ENCODE data around the gene PTPRG. TPM values are rescaled to one million over a fixed set of nuclear protein-coding genes. Genes with fewer than 3 reads are reported as not detected.

Gene PTPRG
- total RNA-seq, 2 experiments from 2014 or later, result not detected

DNA sequence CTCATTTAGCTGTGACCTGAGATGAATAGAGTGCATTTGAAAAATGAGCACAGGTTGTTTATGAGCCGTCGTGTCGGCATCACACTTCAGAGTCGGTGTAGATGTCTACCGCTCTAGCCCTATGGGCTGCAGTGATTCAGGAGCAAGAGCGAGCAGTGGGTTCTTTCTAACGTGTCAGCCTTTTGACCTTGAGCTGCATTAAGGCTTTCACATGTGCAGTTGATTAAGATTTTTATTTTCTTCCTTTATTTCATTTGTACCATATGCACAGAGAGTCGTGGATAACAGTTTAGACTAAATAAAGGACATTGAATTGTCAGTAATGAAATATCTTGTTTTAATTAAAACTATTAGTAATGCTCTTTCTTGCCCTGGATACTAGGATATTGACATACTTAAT is 368.2 kb downstream of the PTPRG start:
- Mint-ChIP-seq H3K27me3 (ENCODE audit: low read depth) (no peaks in the 10 kb centered on the region), H3K4me3 (no peak overlapping the region), H3K27ac (no peak overlapping the region), H3K36me3 (ENCODE audit: low read depth) (no peaks in the 10 kb centered on the region), H3K4me1 (ENCODE audit: low read depth) (no peaks in the 10 kb centered on the region), H3K9me3 (ENCODE audit: insufficient read depth) (no peaks in the 10 kb centered on the region)
- CTCF ChIA-PET, result no interaction called here
- no peak for DNase-seq
- no peak for ATAC-seq
- POLR2A ChIA-PET, result no interaction called here

DNA sequence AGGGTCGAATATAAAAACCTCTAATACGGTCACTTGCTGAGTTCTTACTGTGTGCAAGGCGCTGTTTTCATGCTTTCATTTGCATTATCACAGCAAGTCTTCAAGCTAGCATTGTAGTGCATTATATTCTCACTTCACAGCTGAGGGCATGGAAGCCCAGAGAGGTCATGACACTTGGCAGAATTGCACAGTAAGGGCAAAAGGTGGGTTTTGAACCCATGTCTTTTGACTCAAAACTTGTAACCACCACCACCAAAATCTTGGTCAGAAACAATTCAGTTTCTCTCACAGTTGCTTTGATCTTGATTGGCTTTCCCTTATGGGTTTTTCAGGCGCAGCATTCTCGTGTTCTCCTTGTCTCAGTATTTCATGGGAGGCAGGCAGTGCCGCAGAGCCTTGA is 371.1 kb downstream of the PTPRG start:
- Mint-ChIP-seq H3K27me3 (ENCODE audit: low read depth) (no peaks in the 10 kb centered on the region), H3K36me3 (ENCODE audit: low read depth) (no peaks in the 10 kb centered on the region), H3K9me3 (ENCODE audit: insufficient read depth) (no peaks in the 10 kb centered on the region), H3K27ac (no peak overlapping the region), H3K4me3 (no peak overlapping the region), H3K4me1 (ENCODE audit: low read depth) (no peaks in the 10 kb centered on the region)
- ATAC-seq, result no peak
- DNase-seq, result no peak
- ChIA-PET POLR2A (no interaction called here), CTCF (no interaction called here)

DNA sequence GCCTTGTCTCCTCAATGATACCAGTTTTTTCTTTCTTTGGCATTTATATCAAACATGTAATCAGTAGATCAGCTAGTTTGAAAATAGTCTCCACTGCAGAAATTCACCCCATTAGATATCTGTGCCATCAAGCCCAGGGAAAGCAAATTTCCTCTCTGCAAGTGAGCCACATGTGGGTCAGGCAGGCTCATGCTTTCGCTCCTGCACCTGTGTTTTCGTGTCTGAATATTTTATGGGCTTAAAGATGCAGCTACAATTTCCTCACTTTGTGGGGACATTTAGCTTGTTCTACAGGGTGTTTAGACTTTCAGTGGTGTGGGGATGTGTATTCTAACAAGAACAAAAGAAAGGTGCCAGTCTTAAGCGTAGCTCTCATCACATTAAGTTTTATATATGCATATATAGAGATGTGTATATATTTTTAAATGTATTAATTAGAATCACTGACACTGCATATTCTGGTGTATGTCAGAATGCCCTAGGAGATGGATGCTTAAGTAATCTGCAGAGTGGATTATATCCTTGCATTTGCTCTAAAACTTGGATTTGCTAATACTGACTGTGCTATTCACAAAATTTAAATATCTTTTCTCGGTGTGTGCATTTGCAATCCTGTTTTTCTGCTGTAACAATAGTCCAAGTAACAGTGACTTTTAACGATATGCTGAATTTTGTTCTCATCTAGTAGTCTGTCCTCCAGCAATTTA is 372.6 kb downstream of the PTPRG start:
- no peaks in the 10 kb centered on the region for H3K4me1 Mint-ChIP-seq (ENCODE audit: low read depth)
- no peaks in the 10 kb centered on the region for H3K27me3 Mint-ChIP-seq (ENCODE audit: low read depth)
- DNase-seq (no peak), ATAC-seq (no peak)
- H3K36me3 Mint-ChIP-seq (ENCODE audit: low read depth), result no peaks in the 10 kb centered on the region
- H3K9me3 Mint-ChIP-seq (ENCODE audit: insufficient read depth), result no peaks in the 10 kb centered on the region
- no peak overlapping the region for H3K4me3 Mint-ChIP-seq
- ChIA-PET CTCF (no interaction called here), POLR2A (no interaction called here)
- no peak overlapping the region for H3K27ac Mint-ChIP-seq

DNA sequence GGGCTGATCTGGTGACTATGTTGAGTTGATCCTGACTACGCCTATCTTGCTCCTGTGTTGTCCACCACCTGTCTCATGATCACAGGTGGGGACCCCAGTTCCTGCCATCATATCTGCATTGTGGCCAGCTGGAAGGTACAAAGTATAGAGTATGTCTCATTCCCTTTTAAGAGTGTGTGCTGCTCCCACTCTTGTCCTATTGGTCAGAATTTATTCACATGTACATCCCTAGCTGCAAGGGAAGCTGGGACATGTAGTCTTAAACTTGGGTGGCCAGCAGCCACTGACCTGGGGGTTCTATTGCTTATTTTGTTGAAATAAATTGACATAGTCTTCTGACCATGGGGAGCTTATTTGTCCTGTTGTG is 373.1 kb downstream of the PTPRG start:
- H3K9me3 Mint-ChIP-seq (ENCODE audit: insufficient read depth), result no peaks in the 10 kb centered on the region
- DNase-seq, result no peak
- POLR2A ChIA-PET, result no interaction called here

DNA sequence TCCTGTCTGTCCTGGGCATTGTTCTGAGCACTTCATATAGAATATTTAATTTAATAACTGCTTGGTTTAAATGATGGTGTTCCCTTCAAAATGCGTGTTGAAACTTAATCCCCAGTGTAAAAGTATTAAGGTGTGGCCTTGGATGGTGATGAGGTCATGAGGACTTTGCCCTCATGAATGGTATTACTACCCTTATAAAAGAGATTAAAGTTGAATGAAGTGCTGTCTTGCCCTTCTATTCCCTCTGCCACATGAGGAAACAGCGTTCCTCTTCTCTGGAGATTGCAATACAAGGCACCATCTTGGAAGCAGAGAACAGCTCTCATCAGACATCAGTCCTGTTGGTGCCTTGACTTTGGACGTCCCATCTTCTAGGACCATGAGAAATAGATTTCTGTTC is 374.4 kb downstream of the PTPRG start:
- Mint-ChIP-seq H3K27ac (no peak overlapping the region), H3K36me3 (ENCODE audit: low read depth) (no peaks in the 10 kb centered on the region), H3K4me1 (ENCODE audit: low read depth) (no peaks in the 10 kb centered on the region), H3K9me3 (ENCODE audit: insufficient read depth) (no peaks in the 10 kb centered on the region), H3K27me3 (ENCODE audit: low read depth) (no peaks in the 10 kb centered on the region), H3K4me3 (no peak overlapping the region)
- ChIA-PET CTCF (interaction anchor here (0.7 to 1.9 kb wide), 8 partner anchors 8 to 251 kb away, joined by 3 to 11 read pairs (median 4); no protein-coding TSS in a partner anchor), POLR2A (no interaction called here)
- DNase-seq (no peak), ATAC-seq (no peak)

More for the DNA sequence above, 373.1 kb downstream of the PTPRG start:
- CTCF ChIA-PET, result no interaction called here
- H3K27ac Mint-ChIP-seq, result no peak overlapping the region
- H3K27me3 Mint-ChIP-seq (ENCODE audit: low read depth), result no peaks in the 10 kb centered on the region
- H3K4me1 Mint-ChIP-seq (ENCODE audit: low read depth), result no peaks in the 10 kb centered on the region
- H3K36me3 Mint-ChIP-seq (ENCODE audit: low read depth), result no peaks in the 10 kb centered on the region
- no peak for ATAC-seq
- H3K4me3 Mint-ChIP-seq, result no peak overlapping the region

DNA sequence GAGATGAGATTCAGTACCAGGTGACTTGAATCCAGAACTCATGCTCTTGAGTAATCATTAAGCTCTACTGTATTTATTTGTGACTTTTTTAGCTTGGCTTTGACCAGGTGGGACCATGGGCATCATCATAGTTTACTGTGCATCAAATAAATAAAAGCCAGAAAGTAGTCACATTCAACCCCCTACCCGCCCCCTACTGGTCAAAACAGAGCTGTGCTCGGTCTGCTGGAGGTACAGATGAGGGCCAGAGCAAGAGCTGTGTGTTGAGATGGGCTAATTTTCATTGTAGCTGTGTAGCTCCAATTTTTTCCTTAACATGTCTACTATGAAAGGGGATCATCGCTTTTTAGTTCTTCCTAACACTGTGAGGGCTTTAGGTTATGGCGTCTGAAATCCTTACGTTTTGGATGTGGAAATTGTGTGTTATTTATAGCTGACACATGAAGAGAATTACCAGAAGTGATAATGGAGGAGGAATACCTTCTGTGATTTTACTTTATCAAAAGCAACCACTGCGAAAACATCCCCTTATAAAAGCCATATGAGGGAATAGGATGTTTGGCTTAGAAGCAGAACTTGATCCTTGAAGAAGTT is 375.1 kb downstream of the PTPRG start:
- H3K4me1 Mint-ChIP-seq (ENCODE audit: low read depth), result no peaks in the 10 kb centered on the region
- ATAC-seq (no peak), DNase-seq (peak; percentile 40)
- H3K27ac Mint-ChIP-seq, result no peak overlapping the region
- no peak overlapping the region for H3K4me3 Mint-ChIP-seq
- H3K27me3 Mint-ChIP-seq (ENCODE audit: low read depth), result no peaks in the 10 kb centered on the region
- no peaks in the 10 kb centered on the region for H3K9me3 Mint-ChIP-seq (ENCODE audit: insufficient read depth)
- ChIA-PET POLR2A (no interaction called here), CTCF (interaction anchor here (0.7 to 1.9 kb wide), 9 partner anchors 9 to 251 kb away, joined by 3 to 11 read pairs (median 4); no protein-coding TSS in a partner anchor)
- H3K36me3 Mint-ChIP-seq (ENCODE audit: low read depth), result no peaks in the 10 kb centered on the region

DNA sequence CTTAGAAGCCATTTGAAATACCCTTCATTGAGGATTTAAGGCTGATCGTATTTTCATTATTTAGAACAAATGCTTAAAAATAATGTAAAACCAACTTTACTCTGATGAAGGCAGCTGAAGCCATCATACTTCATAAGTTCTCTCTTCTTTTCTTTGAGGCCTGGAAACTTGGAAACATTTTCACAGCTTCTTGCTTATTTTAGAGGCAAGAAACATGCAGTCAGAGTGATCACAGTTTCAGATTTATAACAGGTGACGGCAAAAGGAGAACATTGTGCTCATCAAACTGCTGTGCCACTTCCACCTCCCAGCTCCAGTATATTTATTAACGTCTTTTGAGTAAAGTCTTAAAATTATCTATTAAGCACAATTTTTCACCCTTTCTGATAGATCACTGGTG is 376.1 kb downstream of the PTPRG start:
- DNase-seq, result no peak
- Mint-ChIP-seq H3K27me3 (ENCODE audit: low read depth) (no peaks in the 10 kb centered on the region), H3K4me3 (no peak overlapping the region), H3K9me3 (ENCODE audit: insufficient read depth) (no peaks in the 10 kb centered on the region), H3K4me1 (ENCODE audit: low read depth) (no peaks in the 10 kb centered on the region), H3K27ac (no peak overlapping the region), H3K36me3 (ENCODE audit: low read depth) (no peaks in the 10 kb centered on the region)
- ChIA-PET CTCF (interaction anchor here (1.6 kb wide), 1 partner anchor 79 kb away, joined by 10 read pairs; no protein-coding TSS in a partner anchor), POLR2A (no interaction called here)
- no peak for ATAC-seq

DNA sequence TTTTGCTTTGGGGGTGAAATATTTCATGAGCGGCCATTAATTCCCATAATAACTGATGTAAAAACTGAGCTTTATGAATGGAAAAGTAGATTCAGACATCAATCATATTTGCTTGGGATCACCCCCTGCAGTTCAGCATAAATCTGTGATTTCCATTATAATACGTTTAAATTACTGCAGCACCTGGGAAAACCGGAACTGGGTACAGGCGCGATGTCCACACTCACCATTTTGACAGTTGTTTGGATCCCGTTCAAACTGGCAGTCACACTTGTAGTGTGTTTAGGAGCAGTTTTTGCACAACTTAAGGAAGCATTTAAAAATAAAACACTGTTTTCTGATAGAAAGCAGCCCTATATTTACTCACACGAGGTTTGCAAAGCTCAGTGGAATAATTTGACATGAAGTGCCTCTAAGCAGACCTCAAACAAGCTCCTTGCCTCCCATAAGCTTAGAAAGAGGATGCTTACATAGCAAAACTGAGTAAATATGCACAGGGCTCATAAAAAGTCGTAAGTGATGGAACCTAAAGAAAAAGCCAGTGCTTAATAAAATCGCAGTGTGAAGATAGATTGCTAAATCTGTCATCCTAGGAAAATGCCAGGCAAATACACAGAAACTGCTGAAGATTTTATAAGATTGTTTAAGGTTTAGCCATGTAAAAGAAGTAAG is 377.6 kb downstream of the PTPRG start:
- H3K9me3 Mint-ChIP-seq (ENCODE audit: insufficient read depth), result no peaks in the 10 kb centered on the region
- H3K4me3 Mint-ChIP-seq, result no peak overlapping the region
- no peaks in the 10 kb centered on the region for H3K27me3 Mint-ChIP-seq (ENCODE audit: low read depth)
- no peaks in the 10 kb centered on the region for H3K4me1 Mint-ChIP-seq (ENCODE audit: low read depth)
- no peak for DNase-seq
- POLR2A ChIA-PET, result no interaction called here
- ATAC-seq, result no peak
- CTCF ChIA-PET, result no interaction called here
- no peaks in the 10 kb centered on the region for H3K36me3 Mint-ChIP-seq (ENCODE audit: low read depth)
- no peak overlapping the region for H3K27ac Mint-ChIP-seq

DNA sequence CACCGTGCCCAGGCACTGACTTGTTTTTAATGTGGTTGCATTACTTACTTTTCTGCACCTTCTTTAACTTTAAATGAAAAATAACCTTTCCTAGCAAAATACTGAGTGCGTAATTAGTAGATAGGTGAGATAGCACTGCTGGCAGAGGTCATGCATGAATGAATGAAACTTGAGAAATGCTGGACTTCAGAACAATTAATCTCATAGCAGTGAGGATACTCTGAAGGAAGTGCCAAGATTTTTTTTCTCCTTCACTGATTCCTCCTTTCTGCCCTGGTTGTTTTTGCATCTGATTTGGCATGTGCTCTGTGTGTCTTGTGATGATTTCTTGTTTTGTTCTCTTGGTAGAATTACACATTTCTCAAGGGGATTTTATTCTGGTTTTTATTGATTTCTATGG is 378.9 kb downstream of the PTPRG start:
- Mint-ChIP-seq H3K27me3 (ENCODE audit: low read depth) (no peaks in the 10 kb centered on the region), H3K27ac (no peak overlapping the region), H3K4me1 (ENCODE audit: low read depth) (no peaks in the 10 kb centered on the region), H3K36me3 (ENCODE audit: low read depth) (no peaks in the 10 kb centered on the region), H3K4me3 (no peak overlapping the region), H3K9me3 (ENCODE audit: insufficient read depth) (no peaks in the 10 kb centered on the region)
- POLR2A ChIA-PET, result no interaction called here
- DNase-seq, result no peak
- CTCF ChIA-PET, result no interaction called here
- ATAC-seq, result no peak

DNA sequence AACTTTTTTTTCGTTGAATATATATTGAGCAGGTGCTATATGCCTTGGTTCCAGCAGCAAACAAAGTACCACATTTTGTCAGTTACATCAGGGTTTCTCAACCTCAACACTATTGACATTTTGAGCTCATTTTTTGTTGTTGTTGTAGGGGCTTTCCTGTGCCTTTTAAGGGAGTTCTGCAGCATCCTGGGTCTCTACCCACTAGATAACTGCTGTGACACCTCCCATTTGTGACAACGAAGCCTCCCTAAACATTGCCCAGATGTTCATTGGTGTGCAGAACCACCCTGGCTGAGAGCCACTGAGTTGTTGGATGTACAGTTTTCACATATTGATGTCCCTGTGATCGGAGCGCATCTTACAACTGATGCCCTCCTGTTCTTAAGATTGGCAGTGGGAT is 382.6 kb downstream of the PTPRG start:
- Mint-ChIP-seq H3K4me3 (no peak overlapping the region), H3K27me3 (ENCODE audit: low read depth) (no peaks in the 10 kb centered on the region), H3K36me3 (ENCODE audit: low read depth) (no peaks in the 10 kb centered on the region), H3K9me3 (ENCODE audit: insufficient read depth) (no peaks in the 10 kb centered on the region), H3K4me1 (ENCODE audit: low read depth) (no peaks in the 10 kb centered on the region), H3K27ac (no peak overlapping the region)
- POLR2A ChIA-PET, result no interaction called here
- no peak for ATAC-seq
- CTCF ChIA-PET, result no interaction called here
- DNase-seq, result no peak

DNA sequence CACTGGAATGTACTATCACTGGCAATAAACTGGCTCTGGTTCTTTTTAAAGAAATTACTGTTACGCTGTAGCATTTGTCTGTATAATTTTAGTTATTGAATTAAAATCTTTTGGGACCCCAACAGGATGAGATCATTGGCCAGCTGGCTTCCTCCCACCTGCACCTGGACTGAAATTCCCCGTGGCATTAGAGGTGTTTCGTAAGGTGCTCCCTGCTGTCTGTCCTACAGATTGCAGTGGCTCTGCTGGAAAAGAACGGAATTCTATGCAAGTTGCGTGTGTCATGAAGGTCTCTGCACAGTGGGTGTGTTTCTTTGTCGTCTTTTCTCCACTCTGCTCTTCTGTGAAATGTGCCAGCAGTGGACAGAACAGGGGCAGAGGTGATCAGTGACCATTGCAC is 383.4 kb downstream of the PTPRG start:
- H3K27ac Mint-ChIP-seq, result no peak overlapping the region
- ChIA-PET POLR2A (no interaction called here), CTCF (no interaction called here)
- no peaks in the 10 kb centered on the region for H3K27me3 Mint-ChIP-seq (ENCODE audit: low read depth)
- H3K9me3 Mint-ChIP-seq (ENCODE audit: insufficient read depth), result no peaks in the 10 kb centered on the region
- ATAC-seq (no peak), DNase-seq (no peak)
- no peaks in the 10 kb centered on the region for H3K4me1 Mint-ChIP-seq (ENCODE audit: low read depth)
- H3K4me3 Mint-ChIP-seq, result no peak overlapping the region
- H3K36me3 Mint-ChIP-seq (ENCODE audit: low read depth), result no peaks in the 10 kb centered on the region

DNA sequence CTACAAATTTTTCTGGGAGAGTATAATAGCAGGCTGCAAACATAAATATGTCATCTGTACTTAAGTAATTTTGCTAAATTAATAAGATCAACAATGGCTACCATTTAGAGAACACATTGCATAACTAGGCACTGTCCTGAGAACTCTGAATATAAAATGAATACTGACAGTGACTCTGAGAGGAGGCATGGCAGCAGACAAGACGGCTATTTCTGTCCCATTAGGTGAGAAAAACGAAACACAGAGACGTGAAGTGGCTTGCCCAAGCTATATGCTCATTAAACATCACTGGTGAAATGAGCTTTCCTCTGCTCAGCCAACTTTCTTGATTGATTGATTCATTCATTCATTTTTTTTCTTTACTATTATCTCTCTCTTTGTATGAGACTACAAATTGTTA is 384.3 kb downstream of the PTPRG start:
- DNase-seq, result no peak
- ChIA-PET POLR2A (no interaction called here), CTCF (interaction anchor here (2.1 kb wide), 1 partner anchor 10 kb away, joined by 11 read pairs; no protein-coding TSS in a partner anchor)
- H3K4me1 Mint-ChIP-seq (ENCODE audit: low read depth), result no peaks in the 10 kb centered on the region
- H3K27me3 Mint-ChIP-seq (ENCODE audit: low read depth), result no peaks in the 10 kb centered on the region
- no peaks in the 10 kb centered on the region for H3K9me3 Mint-ChIP-seq (ENCODE audit: insufficient read depth)
- H3K27ac Mint-ChIP-seq, result no peak overlapping the region
- no peak for ATAC-seq
- no peak overlapping the region for H3K4me3 Mint-ChIP-seq
- H3K36me3 Mint-ChIP-seq (ENCODE audit: low read depth), result no peaks in the 10 kb centered on the region

Measured in activated CD8-positive, alpha-beta T cell treated with anti-CD3 and anti-CD28 coated beads, Interleukin-2, amount 10 ng/mL, durations not matched to agents 7 days and 5 days (primary cell).